SIG-M5 treated with dmso at 0.1 percent for 504 hours (cell line): ENCODE data around the gene TRIP13.
"Not testable (repeated sequence)": the region's sequence is repeated elsewhere in the genome, so short reads cannot be mapped to it uniquely, and the experiment has no call there.

Source experiments
- DNase-seq: peaks from one replicate; lab custom pipeline; 2025; ENCODE audit not compliant: unreplicated experiment; lab: John Stamatoyannopoulos, UW

Gene TRIP13

GRCh38 chr5:871596-872298, 20.9 kb upstream of the TRIP13 start:
- no peak for DNase-seq

GRCh38 chr5:872301-872700, 20.4 kb upstream of the TRIP13 start:
- no peak for DNase-seq

GRCh38 chr5:873328-873727, 19.4 kb upstream of the TRIP13 start:
- DNase-seq: peak; percentile 53

- no peak for DNase-seq
These were observed 16.8 kb upstream of the TRIP13 start for GRCh38 chr5:875931-876330.

- DNase-seq: no peak
These were observed 16.0 kb upstream of the TRIP13 start for GRCh38 chr5:876398-877365.

- no peak for DNase-seq
These were observed 14.6 kb upstream of the TRIP13 start for GRCh38 chr5:878125-878524.

GRCh38 chr5:878677-879076, 14.0 kb upstream of the TRIP13 start:
- DNase-seq: not testable (repeated sequence)

GRCh38 chr5:880816-881550, 11.7 kb upstream of the TRIP13 start:
- DNase-seq: no peak

GRCh38 chr5:881551-881935, 11.1 kb upstream of the TRIP13 start:
- no peak for DNase-seq

GRCh38 chr5:882253-883183, 10.2 kb upstream of the TRIP13 start:
- DNase-seq: no peak

- no peak for DNase-seq
These were observed 9.1 kb upstream of the TRIP13 start for GRCh38 chr5:883475-884181.

- DNase-seq: no peak
These were observed 8.1 kb upstream of the TRIP13 start for GRCh38 chr5:884345-885126.

- no peak for DNase-seq
These were observed 7.6 kb upstream of the TRIP13 start for GRCh38 chr5:885127-885442.

GRCh38 chr5:885529-885928, 7.2 kb upstream of the TRIP13 start:
- no peak for DNase-seq

GRCh38 chr5:886036-886435, 6.6 kb upstream of the TRIP13 start:
- no peak for DNase-seq

- DNase-seq: no peak
These were observed 5.9 kb upstream of the TRIP13 start for GRCh38 chr5:886716-887325.

- DNase-seq: no peak
These were observed 4.6 kb upstream of the TRIP13 start for GRCh38 chr5:887947-888637.

- no peak for DNase-seq
These were observed 4.0 kb upstream of the TRIP13 start for GRCh38 chr5:888638-889035.
